Gastrocnemius medialis (tissue), 4 donors: Measurements from ENCODE around the gene FYB1.

Experiments
- CTCF ChIP-seq, 5 experiments: fragments of 450-650 bp in 3 of 5; fragments of 200-600 bp in 2 of 5; sonication (generic) in 2 of 5; IDR thresholded peaks in 4 of 5; conservative IDR thresholded peaks in 1 of 5; 1 replicate in 4 of 5; 2 replicates in 1 of 5; pipeline ENCODE4 v1.5.1; 2016 to 2019; ENCODE audit warnings: antibody characterized with exemption in 5 of 5, mild to moderate bottlenecking in 3 of 5, moderate library complexity in 3 of 5
- POLR2A ChIP-seq, 2 donors: fragments of 450-650 bp; IDR thresholded peaks; one replicate each; pipeline ENCODE4 v1.6.1; 2017; ENCODE audit warnings: antibody characterized with exemption in 2 of 2, mild to moderate bottlenecking in 2 of 2, moderate library complexity in 2 of 2

GRCh38 chr5:39137391-39137790 is 82.0 kb downstream of the FYB1 start:
- no peak for TF ChIP-seq CTCF (IDR thresholded peaks at IDR 0.05 in 4 of 5, conservative IDR thresholded peaks at IDR 0.05 in 1 of 5)
- TF ChIP-seq POLR2A (IDR thresholded peaks at IDR 0.05) = no peak
